ENCODE data around the gene ITGB1BP2. TPM values are rescaled to one million over a fixed set of nuclear protein-coding genes. Genes with fewer than 3 reads are reported as not detected.

The ITGB1BP2 gene
- total and polyA plus RNA-seq, 2 donors (not counting 3 experiments of a cell fraction or from before 2014, with no cell fraction given) = 1.8 to 4.6 TPM

GRCh38 chrX:71291381-71291780, 10.2 kb upstream of the ITGB1BP2 start:
- Histone ChIP-seq H3K36me3 (ENCODE audit: control insufficient read depth in 2 of 2, extremely low read depth in 1 of 2, insufficient read depth in 2 of 2, low read length in 2 of 2) (peaks cover 8 to 9% of the 10 kb centered on the region in 2 experiments), H2AFZ (ENCODE audit: low read depth, low read length) (no peak overlapping the region), H3K79me2 (ENCODE audit: control insufficient read depth, insufficient read depth, low read length) (peaks cover 50% of the 10 kb centered on the region), H3K4me3 (replicated peaks in 1 of 3; ENCODE audit: insufficient read depth in 1 of 3, low read depth in 1 of 3, low read length in 3 of 3) (no peak overlapping the region), H3K27me3 (ENCODE audit: control insufficient read depth in 2 of 2, insufficient read depth in 2 of 2, low read length in 2 of 2) (no peaks in the 10 kb centered on the region), H3K4me1 (ENCODE audit: control insufficient read depth, extremely low read depth, insufficient read depth, low read length) (no peaks in the 10 kb centered on the region), H3K9ac (replicated peaks; ENCODE audit: extremely low read depth, insufficient read depth, low read length) (no peak overlapping the region), H3K27ac (ENCODE audit: insufficient read depth, low read depth, low read length) (no peak overlapping the region), H3K4me2 (ENCODE audit: insufficient read depth, low read length) (no peak overlapping the region), H3K9me3 (replicated peaks; ENCODE audit: control insufficient read depth, insufficient read depth, low read length) (no peaks in the 10 kb centered on the region), H4K20me1 (replicated peaks; ENCODE audit: control insufficient read depth, extremely low read depth, insufficient read depth, low read length) (no peaks in the 10 kb centered on the region), H3K9me1 (replicated peaks; ENCODE audit: control insufficient read depth, extremely low read depth, insufficient read depth, low read length) (no peaks in the 10 kb centered on the region)
- no TSS peak for BruUV-seq (replicated peaks)
- dilution Hi-C loops (cut with MboI; ENCODE audit: extremely low pct_ligation_motif_present, low sequenced_read_pairs) (no loop called here), intact Hi-C loops (cut with micrococcal nuclease) (no loop called here)
- TF ChIP-seq POLR2AphosphoS5 (IDR thresholded peaks at IDR 0.05; ENCODE audit: insufficient read depth, low read depth, low read length) (no peak), POLR2A (IDR thresholded peaks at IDR 0.05; ENCODE audit: low read depth, low read length) (no peak), FOS (IDR thresholded peaks at IDR 0.05; ENCODE audit: borderline replicate concordance, insufficient read depth, low read length) (no peak), MYC (IDR thresholded peaks at IDR 0.05; ENCODE audit: low read depth, low read length) (no peak), GATA2 (IDR thresholded peaks at IDR 0.05; ENCODE audit: insufficient read depth, insufficient read length, low read depth, low read length) (no peak), MAX (IDR thresholded peaks at IDR 0.05; ENCODE audit: insufficient read depth, insufficient read length) (no peak), JUN (IDR thresholded peaks at IDR 0.05; ENCODE audit: borderline replicate concordance, insufficient read depth, insufficient read length, low read depth) (no peak), EZH2 (IDR thresholded peaks at IDR 0.05; ENCODE audit: borderline replicate concordance, low read depth, low read length, severe bottlenecking) (no peak), CTCF (IDR thresholded peaks at IDR 0.05; ENCODE audit: extremely low read depth in 1 of 2, insufficient read depth in 1 of 2, low read depth in 1 of 2, low read length in 2 of 2) (no peak)
- FAIRE-seq = no peak
- ChIA-PET CTCF (no interaction called here), POLR2A (interaction anchor here (0.7 kb wide), 1 partner anchor 8 kb away, joined by 6 read pairs; the partner anchor contains the start of gene NONO)
- DNase-seq (ENCODE audit: low read depth, low spot score) = no peak
